GM12878 (cell line): ENCODE data around the gene AP1M2. TPM values are rescaled to one million over a fixed set of nuclear protein-coding genes. Genes with fewer than 3 reads are reported as not detected.
A peak's percentile ranks its signal among the peaks of the same experiment; 100 is the strongest.

Source experiments
- BCL3 ChIP-seq: IDR thresholded peaks from 2 replicates; pipeline ENCODE4 v1.6.1; 2011; ENCODE audit warnings: borderline replicate concordance, low read depth, mild to moderate bottlenecking, moderate library complexity, low read length; ENCODE audit not compliant: insufficient read depth, poor library complexity, severe bottlenecking
- BRCA1 ChIP-seq: IDR thresholded peaks from 2 replicates; pipeline ENCODE4 v1.6.1; 2011; ENCODE audit warnings: low read depth, low read length, improper control_type of control experiment
- CUX1 ChIP-seq: IDR thresholded peaks from 2 replicates; pipeline ENCODE4 v1.6.1; 2012; ENCODE audit warnings: improper control_type of control experiment, low read depth, low read length; ENCODE audit not compliant: insufficient replicate concordance
- E4F1 ChIP-seq: fragments of 450-650 bp; IDR thresholded peaks from 2 replicates; pipeline ENCODE4 v1.6.1; 2018; ENCODE audit warnings: borderline replicate concordance, mild to moderate bottlenecking; ENCODE audit not compliant: partially characterized antibody
- FOS ChIP-seq: IDR thresholded peaks from 3 replicates; pipeline ENCODE4 v1.6.1; 2011; ENCODE audit warnings: borderline replicate concordance; ENCODE audit not compliant: insufficient read length; ENCODE audit errors: extremely low read depth
- IKZF1 ChIP-seq: fragments of 450-650 bp; conservative IDR thresholded peaks from 2 replicates; pipeline ENCODE4 v1.6.1; 2017; ENCODE audit warnings: antibody characterized with exemption, mild to moderate bottlenecking
- IRF4 ChIP-seq: IDR thresholded peaks from 2 replicates; pipeline ENCODE4 v1.6.1; 2011; ENCODE audit warnings: low read depth, low read length
- JUNB ChIP-seq: IDR thresholded peaks from 2 replicates; pipeline ENCODE4 v1.6.1; 2016; ENCODE audit warnings: antibody characterized with exemption, mild to moderate bottlenecking
- MYB ChIP-seq: fragments of 150-350 bp; IDR thresholded peaks from 2 replicates; pipeline ENCODE4 v1.6.1; 2014; ENCODE audit warnings: mild to moderate bottlenecking, low read depth, low read length, borderline replicate concordance
- RAD21 ChIP-seq: IDR thresholded peaks from 2 replicates; pipeline ENCODE4 v1.6.1; 2011; ENCODE audit warnings: mild to moderate bottlenecking, low read depth, low read length, moderate library complexity; ENCODE audit not compliant: insufficient read depth
- RELA ChIP-seq: fragments of 450-650 bp; IDR thresholded peaks from 2 replicates; pipeline ENCODE4 v1.8.0; 2014; ENCODE audit warnings: borderline replicate concordance; ENCODE audit not compliant: partially characterized antibody
- RUNX3 ChIP-seq: IDR thresholded peaks from 2 replicates; pipeline ENCODE4 v1.6.1; 2012; ENCODE audit warnings: low read length, inconsistent platforms
- SP1 ChIP-seq: IDR thresholded peaks from one replicate; pipeline ENCODE4 v1.6.1; 2011; ENCODE audit warnings: low read depth, low read length
- STAT1 ChIP-seq: fragments of 450-650 bp; conservative IDR thresholded peaks from 2 replicates; pipeline ENCODE4 v1.6.1; 2014; ENCODE audit warnings: antibody characterized with exemption, mild to moderate bottlenecking
- TCF12 ChIP-seq: IDR thresholded peaks from 2 replicates; pipeline ENCODE4 v1.6.1; 2011; ENCODE audit warnings: low read depth, mild to moderate bottlenecking, low read length
- ZBTB40 ChIP-seq: fragments of 450-650 bp; IDR thresholded peaks from 2 replicates; pipeline ENCODE4 v1.6.1; 2016; ENCODE audit warnings: mild to moderate bottlenecking, moderate library complexity, borderline replicate concordance
- polyA plus RNA-seq, 11 experiments: library from polyadenylated mRNA; depleted of rRNA in 4 of 11; unstranded in 6 of 11; stranded (reverse) in 5 of 11; fragments of >200 nt; fragmentation: Nextera tagmentation in 4 of 11; fragmentation: Illumina TruSeq in 1 of 11; extraction: Ambion mirVana in 4 of 11; extraction: Trizol in 1 of 11; gene quantifications; 1 replicate in 1 of 11; 2 replicates in 10 of 11; pipeline versions ENCODE4 v1.2.1 to v1.2.3, GENCODE V29; 2011 to 2016; ENCODE audit warnings: inconsistent platforms in 2 of 11, missing spikeins in 2 of 11, low read depth in 1 of 11
- total RNA-seq, 4 experiments: library from RNA; depleted of rRNA in 3 of 4; stranded (reverse); fragments of >200 nt in 3 of 4; fragmentation: Illumina TruSeq in 1 of 4; extraction: Trizol in 1 of 4; gene quantifications; 2 replicates each; pipeline versions ENCODE4 v1.2.1 to v1.2.3, GENCODE V29; 2013 to 2021

Gene AP1M2
- total and polyA plus RNA-seq, 10 of the 15 experiments (the other 5 are each of a cell fraction or from before 2014, with no cell fraction given), result 0.72 TPM; not detected in 9

- TF ChIP-seq CUX1 (no peak), RUNX3 (0 out of 2 replicates have a peak, but pooled peaks have one; percentile 12), FOS (no peak), BRCA1 (no peak), SP1 (peak; percentile 16), IKZF1 (peak; percentile 41), RELA (no peak), STAT1 (0 out of 2 replicates have a peak, but pooled peaks have one; percentile 62), TCF12 (0 out of 2 replicates have a peak, but pooled peaks have one; percentile 52), JUNB (no peak), E4F1 (no peak), RAD21 (no peak), MYB (no peak), BCL3 (no peak), IRF4 (no peak), ZBTB40 (no peak)
Measured at GRCh38 chr19:10543420-10544241, 43.5 kb downstream of the AP1M2 start, which contains the start of gene ATG4D (continued).
